GM12874 (cell line): ENCODE results near the gene HTRA3.

Experiments
- CTCF ChIP-seq: IDR thresholded peaks from 2 replicates; pipeline ENCODE4 v1.5.1; 2011; ENCODE audit warnings: low read depth, mild to moderate bottlenecking, control low read depth, low read length, moderate library complexity; ENCODE audit not compliant: insufficient read depth

The HTRA3 gene

DNA sequence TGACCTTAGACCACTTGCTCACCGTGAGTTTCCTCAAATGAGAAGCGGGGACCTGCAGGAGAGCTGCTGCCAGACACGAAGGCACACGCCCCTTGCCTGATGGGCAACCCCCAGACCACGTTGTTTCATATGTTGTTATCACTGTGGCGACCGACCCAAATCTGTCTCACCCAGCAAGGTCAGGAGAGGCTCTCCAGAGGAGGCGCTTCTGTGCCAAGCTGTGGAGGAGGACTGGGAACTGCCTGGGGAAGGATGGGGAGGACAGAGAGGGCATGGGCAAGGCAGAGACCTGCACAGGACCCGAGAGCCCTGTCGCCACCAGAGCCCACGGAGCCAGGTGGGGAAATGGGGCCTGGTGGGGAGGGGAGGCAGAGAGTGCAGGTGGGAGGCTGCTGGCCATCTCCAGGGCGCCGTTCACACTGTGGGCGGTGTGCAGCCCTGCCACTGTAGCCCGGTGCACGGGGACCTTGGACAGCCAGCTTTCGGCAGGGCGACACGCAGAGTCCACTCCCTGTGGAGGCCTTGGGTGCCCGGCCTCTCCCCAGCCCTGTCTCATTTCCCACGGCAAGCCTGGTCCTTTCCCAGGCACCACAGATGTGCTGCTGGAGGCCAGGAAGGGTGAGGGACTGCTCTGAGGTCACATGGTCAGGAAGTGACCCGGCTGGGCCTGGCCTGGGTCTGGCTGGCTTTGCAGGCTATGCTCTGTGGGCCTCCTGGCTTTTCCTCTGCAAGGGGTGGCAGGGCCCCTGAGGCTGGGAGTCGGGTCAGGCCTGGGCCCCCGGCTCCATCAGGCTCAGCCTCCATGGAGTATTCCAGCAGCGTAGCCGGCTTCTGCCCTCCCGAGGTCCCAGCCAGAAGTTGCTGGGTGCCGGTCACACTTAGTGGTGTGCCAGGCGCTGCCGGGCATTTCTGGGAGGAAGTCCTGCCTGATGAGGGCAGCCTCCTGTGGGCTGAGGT, 3.2 kb downstream of the HTRA3 start:
- TF ChIP-seq CTCF = no peak

GRCh38 chr4:8273450-8273849, 3.9 kb downstream of the HTRA3 start:
- TF ChIP-seq CTCF = no peak

DNA sequence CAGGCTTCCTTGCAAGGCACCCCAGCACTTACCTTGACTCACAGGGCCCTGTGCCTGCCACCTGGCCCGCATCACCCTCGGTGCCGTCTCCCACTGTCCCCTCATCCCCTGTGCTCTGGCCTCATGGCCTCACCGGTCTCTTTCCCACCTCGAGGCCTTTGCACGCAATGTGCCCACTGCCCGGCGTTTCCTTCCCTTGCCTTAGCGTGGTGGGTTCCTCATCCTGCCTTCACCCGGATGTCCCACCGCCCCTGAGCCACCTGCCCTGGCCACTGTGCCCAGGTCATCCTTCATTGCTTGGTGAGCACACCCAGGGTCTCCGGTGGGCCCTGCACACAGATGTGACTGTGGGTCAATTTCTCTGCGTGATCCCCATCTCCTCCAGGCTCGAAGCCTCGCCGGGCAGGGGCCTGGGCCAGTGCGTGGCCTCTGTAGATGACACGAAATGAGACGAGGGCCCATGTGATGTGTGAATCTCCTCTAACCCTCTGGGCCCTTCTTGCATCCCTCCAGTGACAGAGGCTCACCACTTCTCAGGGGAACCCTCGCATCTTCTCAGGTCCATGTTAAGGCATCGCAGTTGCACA, 4.6 kb downstream of the HTRA3 start:
- TF ChIP-seq CTCF = no peak

GRCh38 chr4:8274765-8275547, 5.4 kb downstream of the HTRA3 start:
- no peak for TF ChIP-seq CTCF

DNA sequence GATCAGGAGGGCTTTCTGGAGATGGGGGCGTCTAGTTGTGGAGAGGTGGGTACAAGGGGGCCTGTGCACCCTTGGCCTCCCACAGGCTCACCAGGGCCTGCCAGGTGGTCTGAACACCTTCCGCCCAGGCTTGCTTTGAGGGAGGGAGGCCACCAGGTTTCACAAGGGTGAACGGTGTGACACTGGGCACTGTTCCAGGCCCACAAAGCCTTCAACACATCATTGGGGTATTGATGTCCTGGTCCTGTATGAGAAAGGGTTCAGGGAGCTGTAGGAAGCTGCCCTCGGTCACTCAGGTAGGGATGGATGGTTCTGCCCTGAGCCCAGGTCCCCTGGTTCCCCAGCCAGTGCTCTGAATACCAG, 6.0 kb downstream of the HTRA3 start:
- no peak for TF ChIP-seq CTCF

GRCh38 chr4:8276358-8277240, 7.0 kb downstream of the HTRA3 start:
- TF ChIP-seq CTCF = no peak
